HepG2 (cell line): Measurements from ENCODE around the gene HOXC12. TPM values are rescaled to one million over a fixed set of nuclear protein-coding genes. Genes with fewer than 3 reads are reported as not detected.

Experiments used
- ADNP ChIP-seq: sonication (generic); formaldehyde crosslinking; IDR thresholded peaks from 2 replicates; pipeline ENCODE4 v1.4.0; 2020; ENCODE audit warnings: missing genetic modification reagents
- IKZF5 ChIP-seq: IDR thresholded peaks from 2 replicates; pipeline ENCODE4 v1.6.1; 2018; ENCODE audit warnings: missing genetic modification reagents, mild to moderate bottlenecking, missing compliant biosample characterization
- MBNL3 ChIP-seq: fragments of 250-450 bp; sonication (Bioruptor Pico); conservative IDR thresholded peaks from 2 replicates; pipeline ENCODE4 v1.8.0; 2022; ENCODE audit warnings: mild to moderate bottlenecking, inconsistent platforms
- MEIS2 ChIP-seq: sonication (generic); formaldehyde crosslinking; IDR thresholded peaks from 2 replicates; pipeline ENCODE4 v1.9.0; 2021; ENCODE audit warnings: mild to moderate bottlenecking, missing genetic modification reagents
- MYPOP ChIP-seq: sonication (generic); formaldehyde crosslinking; IDR thresholded peaks from 2 replicates; pipeline ENCODE4 v1.8.1; 2023; ENCODE audit warnings: mild to moderate bottlenecking, moderate library complexity, missing genetic modification reagents
- NCOA1 ChIP-seq: sonication (generic); formaldehyde crosslinking; IDR thresholded peaks from 2 replicates; pipeline ENCODE4 v1.9.0; 2021; ENCODE audit warnings: missing genetic modification reagents
- NFE2 ChIP-seq: sonication (generic); formaldehyde crosslinking; IDR thresholded peaks from 2 replicates; pipeline ENCODE4 v1.4.0; 2020; ENCODE audit warnings: missing genetic modification reagents
- NFRKB ChIP-seq: fragments of 450-650 bp; IDR thresholded peaks from 2 replicates; pipeline ENCODE4 v1.6.1; 2017
- PHF21A ChIP-seq: sonication (generic); formaldehyde crosslinking; IDR thresholded peaks from 2 replicates; pipeline ENCODE4 v1.5.0; 2020; ENCODE audit warnings: mild to moderate bottlenecking, missing genetic modification reagents
- POGK ChIP-seq: sonication (generic); formaldehyde crosslinking; conservative IDR thresholded peaks from 2 replicates; pipeline ENCODE4 v1.8.0; 2022; ENCODE audit warnings: mild to moderate bottlenecking, moderate library complexity, missing genetic modification reagents
- POGZ ChIP-seq: sonication (generic); formaldehyde crosslinking; IDR thresholded peaks from 2 replicates; pipeline ENCODE4 v1.4.0; 2020; ENCODE audit warnings: mild to moderate bottlenecking, missing genetic modification reagents
- POLR2A ChIP-seq, 2 experiments: IDR thresholded peaks; 2 replicates each; pipeline ENCODE4 v1.6.1; 2011; ENCODE audit warnings: low read depth in 2 of 2, low read length in 2 of 2, mild to moderate bottlenecking in 1 of 2, moderate library complexity in 1 of 2; ENCODE audit not compliant: insufficient read depth in 1 of 2
- POLR2G ChIP-seq: fragments of 200-400 bp; formaldehyde crosslinking; IDR thresholded peaks from 2 replicates; pipeline ENCODE4 v1.6.1; 2018; ENCODE audit warnings: mild to moderate bottlenecking, low read depth, low read length, moderate library complexity
- PRPF4 ChIP-seq: fragments of 200-400 bp; formaldehyde crosslinking; IDR thresholded peaks from 2 replicates; pipeline ENCODE4 v1.6.1; 2016; ENCODE audit warnings: low read length, low read depth; ENCODE audit not compliant: poor library complexity, severe bottlenecking
- SMAD3 ChIP-seq: sonication (generic); formaldehyde crosslinking; IDR thresholded peaks from 2 replicates; pipeline ENCODE4 v1.4.0; 2020; ENCODE audit warnings: missing genetic modification reagents
- SP4 ChIP-seq: sonication (generic); formaldehyde crosslinking; IDR thresholded peaks from 2 replicates; pipeline ENCODE4 v1.8.1; 2023; ENCODE audit warnings: mild to moderate bottlenecking, missing genetic modification reagents
- THAP8 ChIP-seq: sonication (generic); formaldehyde crosslinking; IDR thresholded peaks from 2 replicates; pipeline ENCODE4 v1.5.1; 2020; ENCODE audit warnings: missing genetic modification reagents, mild to moderate bottlenecking, borderline replicate concordance
- TOE1 ChIP-seq: sonication (generic); formaldehyde crosslinking; IDR thresholded peaks from 2 replicates; pipeline ENCODE4 v1.4.0; 2020; ENCODE audit warnings: mild to moderate bottlenecking, missing genetic modification reagents
- ZFP36 ChIP-seq: fragments of 150-350 bp; IDR thresholded peaks from 2 replicates; pipeline ENCODE4 v1.6.1; 2018; ENCODE audit warnings: borderline replicate concordance, low read length, low read depth; ENCODE audit not compliant: partially characterized antibody
- ZNF160 ChIP-seq: sonication (generic); formaldehyde crosslinking; IDR thresholded peaks from 2 replicates; pipeline ENCODE4 v1.8.0; 2022; ENCODE audit warnings: mild to moderate bottlenecking, inconsistent platforms, missing genetic modification reagents
- ZNF274 ChIP-seq: sonication (generic); formaldehyde crosslinking; IDR thresholded peaks from 2 replicates; pipeline ENCODE4 v1.5.1; 2020; ENCODE audit warnings: mild to moderate bottlenecking, missing genetic modification reagents
- ZNF644 ChIP-seq: IDR thresholded peaks from 2 replicates; pipeline ENCODE4 v1.6.1; 2016; ENCODE audit warnings: low read depth
- ZNF670 ChIP-seq: sonication (generic); formaldehyde crosslinking; IDR thresholded peaks from 2 replicates; pipeline ENCODE4 v1.8.0; 2022; ENCODE audit warnings: mild to moderate bottlenecking, missing genetic modification reagents, borderline replicate concordance
- ZNF672 ChIP-seq: sonication (generic); formaldehyde crosslinking; IDR thresholded peaks from 2 replicates; pipeline ENCODE4 v1.8.1; 2022; ENCODE audit warnings: missing genetic modification reagents
- ZNF800 ChIP-seq: sonication (generic); formaldehyde crosslinking; IDR thresholded peaks from 2 replicates; pipeline ENCODE4 v1.4.0; 2020; ENCODE audit warnings: missing genetic modification reagents
- ZNF841 ChIP-seq: sonication (generic); formaldehyde crosslinking; IDR thresholded peaks from 2 replicates; pipeline ENCODE4 v1.8.1; 2023; ENCODE audit warnings: missing genetic modification reagents, borderline replicate concordance
- polyA plus RNA-seq, 8 experiments: library from polyadenylated mRNA; depleted of rRNA in 3 of 8; stranded (reverse) in 7 of 8; unstranded in 1 of 8; fragments of >200 nt; fragmentation: Illumina TruSeq in 4 of 8; extraction: Trizol in 4 of 8; gene quantifications; 2 replicates each; pipeline versions ENCODE4 v1.2.1 to v1.2.3, GENCODE V29; 2011 to 2016; ENCODE audit warnings: low read depth in 4 of 8, missing spikeins in 1 of 8, mixed read lengths in 1 of 8; ENCODE audit not compliant: insufficient read depth in 1 of 8
- total RNA-seq, 5 experiments: library from RNA; depleted of rRNA; stranded (reverse); fragments of >200 nt; fragmentation: Illumina TruSeq; extraction: Trizol; gene quantifications; 2 replicates each; pipeline ENCODE4 v1.2.3, GENCODE V29; 2016; ENCODE audit warnings: low read depth in 1 of 5

The HOXC12 gene
- total and polyA plus RNA-seq, 2 of the 13 experiments (the other 11 are each of a cell fraction or from before 2014, with no cell fraction given): not detected

- TF ChIP-seq THAP8 (CRISPR knock-in tag) (no peak), PRPF4 (no peak), ZNF670 (CRISPR knock-in tag) (no peak), IKZF5 (CRISPR knock-in tag) (no peak), ZFP36 (no peak), SMAD3 (CRISPR knock-in tag) (no peak), ZNF644 (CRISPR knock-in tag) (no peak), ZNF672 (no peak), ADNP (CRISPR knock-in tag) (no peak), NCOA1 (CRISPR knock-in tag) (no peak), POLR2A (IDR thresholded peaks at IDR 0.05; ENCODE audit: insufficient read depth in 1 of 2, low read depth in 2 of 2, low read length in 2 of 2) (no peak), SP4 (CRISPR knock-in tag) (no peak), ZNF160 (CRISPR knock-in tag) (no peak), POGZ (no peak), ZNF800 (CRISPR knock-in tag) (no peak), ZNF841 (CRISPR knock-in tag) (no peak), ZNF274 (CRISPR knock-in tag) (no peak), NFRKB (no peak), POGK (CRISPR knock-in tag) (no peak), TOE1 (CRISPR knock-in tag) (no peak), NFE2 (CRISPR knock-in tag) (no peak), POLR2G (no peak), MEIS2 (0 out of 2 replicates have a peak, but pooled peaks have one; percentile 36), PHF21A (CRISPR knock-in tag) (peak; percentile 70), MBNL3 (CRISPR knock-in tag) (no peak), MYPOP (CRISPR knock-in tag) (no peak)
Observed at GRCh38 chr12:53988541-53989226, 34.0 kb downstream of the HOXC12 start (continued).
